GM13977 (cell line): ENCODE results near the gene SPIRE1.

ENCODE experiments used
- DNase-seq: peaks from one replicate; pipeline ENCODE4 v3.0.0; 2012; ENCODE audit warnings: low spot score
- in situ Hi-C: fragments of 300-500 bp; cut with MboI; formaldehyde crosslinking; loops from one replicate; pipeline ENCODE4 v1.12.0; 2022; ENCODE audit warnings: low sequenced_read_pairs, low pct_unique_long_range_greater_than_20kb, mixed read lengths, inconsistent platforms; ENCODE audit not compliant: unreplicated experiment
- TF ChIP-seq, protein P1 (sequence below): IDR thresholded peaks from 2 replicates; pipeline ENCODE4 v1.5.1; 2012; ENCODE audit warnings: mild to moderate bottlenecking, control low read depth; ENCODE audit not compliant: insufficient read depth; ENCODE audit errors: extremely low read depth, missing control alignments

Gene SPIRE1

DNA sequence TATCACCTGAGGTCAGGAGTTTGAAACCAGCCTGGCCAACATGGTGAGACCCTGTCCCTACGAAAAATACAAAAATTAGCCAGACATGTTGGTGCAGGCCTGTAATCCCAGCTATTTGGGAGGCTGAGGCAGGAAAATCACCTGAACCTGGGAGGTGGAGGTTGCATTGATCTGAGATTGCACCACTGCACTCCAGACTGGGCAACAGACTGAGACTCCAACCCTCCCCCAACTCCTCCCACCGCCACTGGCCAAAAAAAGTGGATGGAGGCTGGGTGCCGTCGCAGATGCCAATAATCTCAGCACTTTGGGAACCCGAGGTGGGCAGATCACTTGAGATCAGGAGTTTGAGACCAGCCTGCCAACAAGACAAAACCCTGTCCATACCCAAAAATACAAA lies 10.1 kb upstream of the SPIRE1 start:
- TF ChIP-seq, protein P1, sequence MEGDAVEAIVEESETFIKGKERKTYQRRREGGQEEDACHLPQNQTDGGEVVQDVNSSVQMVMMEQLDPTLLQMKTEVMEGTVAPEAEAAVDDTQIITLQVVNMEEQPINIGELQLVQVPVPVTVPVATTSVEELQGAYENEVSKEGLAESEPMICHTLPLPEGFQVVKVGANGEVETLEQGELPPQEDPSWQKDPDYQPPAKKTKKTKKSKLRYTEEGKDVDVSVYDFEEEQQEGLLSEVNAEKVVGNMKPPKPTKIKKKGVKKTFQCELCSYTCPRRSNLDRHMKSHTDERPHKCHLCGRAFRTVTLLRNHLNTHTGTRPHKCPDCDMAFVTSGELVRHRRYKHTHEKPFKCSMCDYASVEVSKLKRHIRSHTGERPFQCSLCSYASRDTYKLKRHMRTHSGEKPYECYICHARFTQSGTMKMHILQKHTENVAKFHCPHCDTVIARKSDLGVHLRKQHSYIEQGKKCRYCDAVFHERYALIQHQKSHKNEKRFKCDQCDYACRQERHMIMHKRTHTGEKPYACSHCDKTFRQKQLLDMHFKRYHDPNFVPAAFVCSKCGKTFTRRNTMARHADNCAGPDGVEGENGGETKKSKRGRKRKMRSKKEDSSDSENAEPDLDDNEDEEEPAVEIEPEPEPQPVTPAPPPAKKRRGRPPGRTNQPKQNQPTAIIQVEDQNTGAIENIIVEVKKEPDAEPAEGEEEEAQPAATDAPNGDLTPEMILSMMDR = no peak
- in situ Hi-C loops = no loop called here
- no peak for DNase-seq

DNA sequence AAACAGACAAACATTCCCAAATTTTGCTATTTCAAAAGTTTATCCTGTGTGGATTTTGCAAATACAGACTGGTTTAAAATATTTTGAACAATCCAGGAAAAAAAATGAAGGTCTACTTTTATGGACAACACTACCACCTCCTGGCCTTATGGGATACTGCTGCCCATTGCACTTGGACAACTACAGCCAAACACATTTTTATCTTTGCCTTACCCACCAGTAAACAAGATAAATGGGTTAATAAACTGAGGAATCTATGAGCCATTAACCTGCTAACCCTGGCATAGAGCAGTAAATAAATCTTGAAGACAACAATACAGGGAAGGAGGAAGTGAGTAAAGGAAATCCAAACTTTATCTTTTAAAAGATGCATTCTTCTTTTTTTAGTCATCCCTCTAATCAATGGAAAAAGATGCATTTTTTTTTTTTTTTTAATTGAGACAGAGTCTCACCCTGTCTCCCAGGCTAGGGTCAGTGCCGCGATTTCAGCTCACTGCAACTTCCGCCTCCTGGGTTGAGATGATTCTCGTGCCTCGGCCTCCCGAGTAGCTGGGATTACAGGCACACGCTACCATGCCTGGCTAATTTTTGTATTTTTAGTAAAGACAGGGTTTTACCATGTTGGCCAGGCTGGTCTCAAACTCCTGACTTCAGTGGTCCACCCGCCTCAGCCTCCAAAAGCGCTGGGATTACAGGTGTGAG lies 2.1 kb upstream of the SPIRE1 start:
- in situ Hi-C loops = loop anchor here (10.0 kb wide), 1 partner anchor 255 kb away; the partner anchor contains the start of gene PRELID3A
- peak; percentile 72 for DNase-seq
- TF ChIP-seq, protein P1 = peak; percentile 79

DNA sequence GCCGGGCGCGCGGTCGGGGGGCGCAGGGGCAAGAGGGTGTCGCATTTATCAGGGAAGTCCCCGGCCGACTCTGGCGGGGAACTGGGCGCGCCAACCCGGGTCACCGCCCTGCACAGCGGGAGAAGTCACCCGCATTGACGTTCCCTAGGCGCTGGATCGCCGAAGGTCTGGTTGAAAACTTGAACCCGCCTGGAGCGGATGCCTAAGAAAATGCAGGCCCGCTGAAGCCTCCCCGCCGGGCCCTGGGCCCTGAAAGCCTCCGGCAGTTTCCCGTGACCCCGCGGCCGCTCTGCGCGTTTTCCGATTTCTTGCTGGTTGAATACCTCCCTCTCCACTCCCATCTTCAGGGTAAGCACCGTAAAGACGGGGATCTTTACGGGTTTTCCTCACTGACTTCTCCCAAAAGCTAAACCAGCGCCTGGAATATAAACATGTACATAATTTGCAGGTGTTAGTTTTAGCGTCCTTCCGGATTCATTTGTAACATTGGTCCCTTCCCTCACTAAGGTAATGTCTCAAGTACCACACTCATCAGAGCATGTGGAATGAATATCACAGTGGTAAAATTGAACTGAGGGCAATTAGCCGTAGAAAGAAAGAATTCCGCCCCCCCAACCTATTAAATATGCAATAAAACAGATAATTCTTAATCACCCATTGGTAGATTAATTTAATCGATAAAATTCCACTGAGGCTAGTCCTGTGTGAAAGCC lies 675 bp upstream of the SPIRE1 start:
- in situ Hi-C loops = loop anchor here (10.0 kb wide), 1 partner anchor 254 kb away; the partner anchor contains the start of gene PRELID3A
- TF ChIP-seq, protein P1 = no peak
- DNase-seq = no peak

DNA sequence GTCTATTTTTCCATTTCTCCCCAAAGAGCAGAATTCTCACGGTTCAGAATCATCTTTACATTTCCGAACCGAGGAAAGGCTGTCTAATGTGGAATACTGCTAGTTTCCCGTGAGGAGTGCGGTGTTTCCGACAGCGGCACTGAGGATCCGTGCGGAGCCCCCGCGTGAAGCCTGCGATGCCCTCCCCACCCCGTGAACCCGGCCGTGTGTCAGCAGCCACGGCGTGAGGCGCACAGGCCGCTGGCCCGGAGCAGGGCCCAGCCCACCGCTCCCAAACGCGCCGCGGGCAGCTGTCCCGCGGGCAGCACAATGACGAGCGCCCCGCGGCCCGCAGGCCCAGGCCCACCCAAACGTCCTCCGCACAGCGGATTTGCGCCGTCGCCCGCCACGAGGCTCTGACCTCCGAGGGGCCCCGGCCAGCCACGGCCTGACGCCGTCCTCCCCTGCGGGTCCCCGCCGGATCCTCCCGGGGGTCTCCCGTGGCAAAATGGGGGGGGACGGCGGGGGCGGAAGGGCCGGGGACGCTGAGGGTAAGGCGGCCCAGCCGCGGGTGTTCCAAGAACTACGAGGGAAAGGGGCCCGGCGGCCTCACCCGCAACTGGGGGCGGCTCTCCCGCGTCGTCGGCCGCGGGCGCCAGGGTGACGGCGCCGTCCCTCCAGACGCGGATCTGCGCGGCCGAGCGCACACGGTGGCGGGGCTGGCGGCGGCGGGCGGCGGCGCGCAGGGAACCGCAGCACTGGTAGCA lies 796 bp downstream of the SPIRE1 start:
- in situ Hi-C loops = loop anchor here (10.0 kb wide), 1 partner anchor 252 kb away; the partner anchor contains the start of gene PRELID3A
- peak; percentile 71 for DNase-seq
- TF ChIP-seq, protein P1 = no peak

DNA sequence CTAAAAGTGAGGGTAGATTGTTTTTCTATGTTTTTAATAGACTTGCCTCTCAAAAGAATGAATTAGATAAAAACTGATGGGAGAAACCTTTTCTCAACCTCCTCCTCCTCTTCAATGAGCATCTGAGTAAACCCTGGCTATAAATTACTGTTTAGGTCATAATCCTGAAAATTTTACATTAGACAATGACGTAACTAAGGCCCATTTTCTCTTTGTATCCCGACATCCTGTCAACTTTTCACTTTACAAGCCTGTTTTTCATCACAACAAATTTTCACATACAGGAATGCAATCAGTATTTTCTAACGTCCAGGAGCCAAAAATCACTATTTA lies 1.3 kb downstream of the SPIRE1 start:
- DNase-seq = no peak
- TF ChIP-seq, protein P1 = no peak
- in situ Hi-C loops = loop anchor here (10.0 kb wide), 1 partner anchor 252 kb away; the partner anchor contains the start of gene PRELID3A

DNA sequence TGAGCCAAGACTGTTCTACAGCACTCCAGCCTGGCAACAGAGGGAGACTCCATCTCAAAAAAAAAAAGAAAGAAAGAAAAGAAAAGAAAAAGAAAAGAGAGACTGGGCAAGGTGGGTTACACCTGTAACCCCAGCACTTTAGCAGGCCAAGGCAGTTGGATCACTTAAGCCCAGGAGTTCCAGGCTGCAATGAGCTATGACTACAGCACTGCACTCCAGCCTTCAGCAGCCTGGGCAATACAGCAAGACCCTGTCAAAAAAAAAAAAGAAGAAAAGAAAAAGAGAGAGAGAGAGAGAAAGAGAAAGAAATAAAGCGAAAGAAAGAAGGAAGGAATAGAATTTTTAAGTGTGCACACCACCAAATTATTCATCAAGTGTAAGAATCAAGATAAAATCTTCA lies 2.9 kb downstream of the SPIRE1 start:
- no peak for DNase-seq
- in situ Hi-C loops = loop anchor here (10.0 kb wide), 1 partner anchor 250 kb away; the partner anchor contains the start of gene PRELID3A
- TF ChIP-seq, protein P1 = no peak
